GM12875 (cell line): ENCODE data around the gene TM4SF5.

Experiments used
- H3K4me3 ChIP-seq: one replicate; pipeline ENCODE4 v1.5.1; 2011; ENCODE audit warnings: low read depth, low read length, control low read depth
- TF ChIP-seq, protein P1 (sequence below): IDR thresholded peaks from 2 replicates; pipeline ENCODE4 v1.5.1; 2011; ENCODE audit warnings: low read depth, mild to moderate bottlenecking, control low read depth, inconsistent platforms, low read length, moderate library complexity, borderline replicate concordance; ENCODE audit not compliant: insufficient read depth

TM4SF5 gene

DNA sequence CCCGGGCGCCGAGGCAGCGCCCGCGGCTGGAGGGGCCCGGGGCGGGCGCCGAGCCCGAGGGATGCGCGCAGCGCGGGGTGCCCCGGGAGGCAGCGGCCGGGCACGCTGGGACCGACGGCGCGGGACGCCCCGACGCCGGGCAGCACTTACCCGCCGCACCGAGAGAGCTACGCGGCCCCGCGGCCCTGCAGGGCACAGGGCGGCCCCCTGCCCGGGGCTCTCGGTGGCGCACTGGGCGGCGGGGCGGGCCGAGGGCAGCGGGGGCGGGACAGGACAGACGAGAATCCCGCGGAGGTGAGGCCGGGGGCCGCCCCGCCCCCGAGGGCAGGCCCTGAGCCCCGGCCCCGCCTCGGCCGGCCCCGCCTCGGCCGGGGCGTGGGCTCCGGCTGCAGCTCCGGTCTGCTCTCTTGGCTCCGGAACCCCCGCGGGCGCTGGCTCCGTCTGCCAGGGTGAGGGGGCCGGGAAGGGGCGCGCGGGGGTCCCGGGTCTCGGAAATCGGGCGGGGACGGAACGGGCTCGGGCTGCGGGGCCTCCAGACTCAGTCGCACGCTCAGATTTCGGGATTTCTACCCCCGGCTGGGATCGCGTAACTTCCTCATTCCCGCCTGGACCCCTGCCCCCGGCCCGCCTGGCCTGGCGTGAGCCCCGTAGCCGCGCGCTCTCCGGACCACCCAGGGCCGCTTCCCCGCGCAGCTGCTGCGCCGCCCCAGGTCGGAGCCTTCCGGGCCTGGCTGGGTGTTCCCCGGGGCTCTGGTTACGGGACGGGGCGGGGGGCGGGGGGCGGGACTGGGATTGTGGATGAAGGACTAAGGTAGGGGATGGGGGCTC, 35.3 kb downstream of the TM4SF5 start, which contains the start of gene PLD2:
Gene PLD2, plus strand, starts transcription at position 376 of the 828 bp plus-strand sequence. CDS start 621 bp downstream, outside the sequence.
- TF ChIP-seq, protein P1, sequence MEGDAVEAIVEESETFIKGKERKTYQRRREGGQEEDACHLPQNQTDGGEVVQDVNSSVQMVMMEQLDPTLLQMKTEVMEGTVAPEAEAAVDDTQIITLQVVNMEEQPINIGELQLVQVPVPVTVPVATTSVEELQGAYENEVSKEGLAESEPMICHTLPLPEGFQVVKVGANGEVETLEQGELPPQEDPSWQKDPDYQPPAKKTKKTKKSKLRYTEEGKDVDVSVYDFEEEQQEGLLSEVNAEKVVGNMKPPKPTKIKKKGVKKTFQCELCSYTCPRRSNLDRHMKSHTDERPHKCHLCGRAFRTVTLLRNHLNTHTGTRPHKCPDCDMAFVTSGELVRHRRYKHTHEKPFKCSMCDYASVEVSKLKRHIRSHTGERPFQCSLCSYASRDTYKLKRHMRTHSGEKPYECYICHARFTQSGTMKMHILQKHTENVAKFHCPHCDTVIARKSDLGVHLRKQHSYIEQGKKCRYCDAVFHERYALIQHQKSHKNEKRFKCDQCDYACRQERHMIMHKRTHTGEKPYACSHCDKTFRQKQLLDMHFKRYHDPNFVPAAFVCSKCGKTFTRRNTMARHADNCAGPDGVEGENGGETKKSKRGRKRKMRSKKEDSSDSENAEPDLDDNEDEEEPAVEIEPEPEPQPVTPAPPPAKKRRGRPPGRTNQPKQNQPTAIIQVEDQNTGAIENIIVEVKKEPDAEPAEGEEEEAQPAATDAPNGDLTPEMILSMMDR: no peak
- peak within 1 kb of the TSS; percentile 88 for H3K4me3 ChIP-seq

DNA sequence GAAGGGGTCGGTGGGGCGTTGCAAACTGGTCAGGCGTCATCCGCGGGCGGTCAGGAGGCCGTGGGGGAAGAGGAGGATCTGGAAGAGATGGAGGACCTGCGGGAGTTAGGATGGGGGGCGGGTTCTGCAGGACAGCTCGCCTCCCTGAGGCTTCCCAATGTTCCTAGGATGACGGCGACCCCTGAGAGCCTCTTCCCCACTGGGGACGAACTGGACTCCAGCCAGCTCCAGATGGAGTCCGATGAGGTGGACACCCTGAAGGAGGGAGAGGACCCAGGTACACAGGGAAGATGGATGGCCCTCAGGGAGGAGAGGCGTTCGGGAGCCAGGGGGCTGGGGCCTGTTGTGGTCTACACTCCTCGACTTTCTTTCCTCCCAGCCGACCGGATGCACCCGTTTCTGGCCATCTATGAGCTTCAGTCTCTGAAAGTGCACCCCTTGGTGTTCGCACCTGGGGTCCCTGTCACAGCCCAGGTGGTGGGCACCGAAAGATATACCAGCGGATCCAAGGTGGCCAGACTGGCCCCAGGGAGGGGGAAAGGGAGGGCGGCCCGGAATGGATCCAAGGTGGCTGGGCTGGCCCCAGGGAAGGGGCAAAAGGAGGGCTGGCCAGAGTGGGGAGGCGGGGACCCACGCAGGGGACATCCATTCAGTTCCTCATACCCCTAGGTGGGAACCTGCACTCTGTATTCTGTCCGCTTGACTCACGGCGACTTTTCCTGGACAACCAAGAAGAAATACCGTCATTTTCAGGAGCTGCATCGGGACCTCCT, 36.1 kb downstream of the TM4SF5 start:
- TF ChIP-seq, protein P1: no peak
- H3K4me3 ChIP-seq: peak overlapping the region; percentile 88

DNA sequence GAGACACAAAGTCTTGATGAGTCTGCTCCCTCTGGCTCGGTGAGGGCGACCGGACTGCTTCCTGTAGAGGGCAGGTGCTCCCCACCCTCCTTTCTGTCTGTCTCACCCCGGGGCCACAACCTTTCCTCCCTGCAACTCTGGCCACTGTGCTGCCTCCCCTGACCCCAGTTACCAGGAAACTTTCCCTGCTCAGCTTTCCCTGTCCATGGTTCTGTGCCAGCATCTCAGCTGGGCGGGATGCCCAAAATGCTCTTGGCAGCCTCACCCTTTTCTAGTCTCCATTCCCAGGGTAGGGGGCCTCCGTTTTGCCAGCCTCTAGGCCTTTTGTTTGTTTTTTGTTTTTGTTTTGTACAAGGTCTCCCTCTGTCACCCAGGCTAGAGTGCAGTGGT, 36.7 kb downstream of the TM4SF5 start:
- TF ChIP-seq, protein P1: no peak
- no peak overlapping the region for H3K4me3 ChIP-seq

DNA sequence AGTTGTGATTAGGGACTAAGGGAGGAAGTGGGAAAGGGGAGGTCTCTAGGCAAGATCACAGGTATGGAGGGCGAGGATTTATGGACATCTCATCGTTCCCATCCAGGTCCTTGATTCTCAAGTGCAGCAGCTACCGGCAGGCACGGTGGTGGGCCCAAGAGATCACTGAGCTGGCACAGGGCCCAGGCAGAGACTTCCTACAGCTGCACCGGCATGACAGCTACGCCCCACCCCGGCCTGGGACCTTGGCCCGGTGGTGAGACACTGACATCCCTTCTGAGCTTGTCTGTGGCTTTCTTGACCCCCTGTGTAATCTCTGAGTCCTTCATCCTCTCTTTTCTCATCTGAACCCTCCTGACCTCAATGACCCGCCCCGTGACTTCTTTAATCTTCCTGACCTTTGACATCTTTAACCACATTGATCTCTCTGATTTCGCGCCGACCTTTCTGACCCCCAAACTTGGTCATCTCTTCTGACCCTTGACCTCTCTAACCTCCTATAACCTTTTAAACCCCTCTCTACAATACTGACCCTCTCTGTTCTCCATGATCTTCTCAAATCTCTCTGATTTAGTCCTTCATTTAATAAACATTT, 39.1 kb downstream of the TM4SF5 start:
- no peak overlapping the region for H3K4me3 ChIP-seq
- TF ChIP-seq, protein P1: no peak

DNA sequence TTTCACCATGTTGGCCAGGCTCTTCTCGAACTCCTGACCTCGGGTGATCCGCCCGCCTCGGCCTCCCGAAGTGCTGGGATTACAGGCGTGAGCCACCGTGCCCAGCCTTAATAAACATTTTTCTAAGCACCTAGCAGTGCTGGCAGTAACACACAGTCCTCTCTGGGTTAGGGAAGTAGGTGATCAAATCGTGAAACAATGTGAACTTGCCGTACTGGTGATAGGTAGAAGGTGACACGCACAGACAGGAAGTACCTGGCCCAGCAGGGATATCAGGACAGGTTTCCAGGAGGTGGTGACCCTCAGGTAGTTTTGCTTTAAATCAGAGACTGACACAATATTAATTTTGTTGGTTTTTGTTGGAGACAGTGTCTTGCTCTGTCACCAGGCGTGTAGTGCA, 39.8 kb downstream of the TM4SF5 start:
- TF ChIP-seq, protein P1: no peak
- H3K4me3 ChIP-seq: no peak overlapping the region

DNA sequence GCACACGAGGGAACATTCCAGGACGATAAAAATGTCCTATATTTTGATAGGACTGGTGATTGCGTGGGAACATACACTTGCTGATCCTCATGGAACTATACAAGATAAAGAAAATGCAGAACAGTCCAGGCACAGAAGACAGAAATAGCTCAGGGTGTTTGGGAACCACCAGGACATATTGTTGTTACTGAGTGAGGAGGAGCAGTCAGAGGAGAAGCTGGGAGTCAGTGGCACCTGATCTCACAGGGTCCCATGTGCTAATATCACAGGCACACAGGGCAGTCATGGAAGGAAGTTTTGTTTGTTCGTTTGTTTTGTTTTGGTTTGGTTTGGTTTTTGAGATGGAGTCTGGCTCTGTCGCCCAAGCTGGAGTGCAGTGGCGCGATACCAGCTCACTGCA, 41.0 kb downstream of the TM4SF5 start:
- TF ChIP-seq, protein P1: no peak

More for the DNA sequence above, 41.0 kb downstream of the TM4SF5 start:
- H3K4me3 ChIP-seq: no peak overlapping the region
